Colonic mucosa (tissue), 4 donors: ENCODE data around the gene TEKT3. TPM values are rescaled to one million over a fixed set of nuclear protein-coding genes. Genes with fewer than 3 reads are reported as not detected.

Experiments
- DNase-seq: peaks from one replicate; pipeline ENCODE4 v3.0.0-alpha.2; 2020
- H3K27ac ChIP-seq: fragments of 200-600 bp; one replicate; pipeline ENCODE4 v1.8.0; 2021
- H3K27me3 ChIP-seq: fragments of 200-600 bp; one replicate; pipeline ENCODE4 v1.8.0; 2021
- H3K36me3 ChIP-seq: fragments of 200-600 bp; one replicate; pipeline ENCODE4 v1.8.0; 2021
- H3K4me1 ChIP-seq: fragments of 200-600 bp; one replicate; pipeline ENCODE4 v1.8.0; 2021; ENCODE audit warnings: mild to moderate bottlenecking
- H3K4me3 ChIP-seq: fragments of 200-600 bp; one replicate; pipeline ENCODE4 v1.8.0; 2021
- H3K9ac ChIP-seq, 2 donors: one replicate each; pipeline ENCODE4 v1.7.0; 2013; ENCODE audit warnings: control low read depth in 2 of 2, low read depth in 2 of 2, low read length in 2 of 2
- H3K9me3 ChIP-seq: fragments of 200-600 bp; one replicate; pipeline ENCODE4 v1.8.0; 2021
- CTCF ChIP-seq: fragments of 200-600 bp; IDR thresholded peaks from one replicate; pipeline ENCODE4 v1.8.0; 2022; ENCODE audit warnings: antibody characterized with exemption, mild to moderate bottlenecking
- intact Hi-C: fragments of 100-400 bp; cut with DNase I; formaldehyde crosslinking; loops from one replicate; pipeline ENCODE4 v1.14.1; 2022
- total RNA-seq, 2 donors: library from RNA; stranded (reverse); fragmentation: NEBNext Ultra II Directional in 1 of 2; extraction: Animal tissue kit (Norgen Biotek cat#: 25700) in 1 of 2; gene quantifications; one replicate each; pipeline ENCODE4 v1.2.1, GENCODE V29; 2021
- donor health status: healthy.
- donor health status: DM: no; HTN: no; CAD: no.
- donor health status: DM: no; HTN: no; CAD: no.

Gene TEKT3
- under 1 TPM in 1 of 2 donors, not detected in 1; 0.45 TPM for total RNA-seq

- DNase-seq = peak; percentile 90
- Histone ChIP-seq H3K4me3 (peak within 1 kb of the TSS; percentile 42), H3K27me3 (no peaks in the 10 kb centered on the region), H3K9ac (peak within 1 kb of the TSS; percentile 31 to 74), H3K27ac (no peak within 1 kb of the TSS), H3K4me1 (peaks cover 11% of the 10 kb centered on the region), H3K9me3 (no peaks in the 10 kb centered on the region), H3K36me3 (no peaks in the 10 kb centered on the region)
- intact Hi-C loops = no loop called here
- TF ChIP-seq CTCF = no peak
Measured at GRCh38 chr17:15341385-15341849, at the start of gene TEKT3. TEKT3 (minus strand) TSS chr17:15341597; CDS start chr17:15331585, 10,012 bp downstream.

DNA sequence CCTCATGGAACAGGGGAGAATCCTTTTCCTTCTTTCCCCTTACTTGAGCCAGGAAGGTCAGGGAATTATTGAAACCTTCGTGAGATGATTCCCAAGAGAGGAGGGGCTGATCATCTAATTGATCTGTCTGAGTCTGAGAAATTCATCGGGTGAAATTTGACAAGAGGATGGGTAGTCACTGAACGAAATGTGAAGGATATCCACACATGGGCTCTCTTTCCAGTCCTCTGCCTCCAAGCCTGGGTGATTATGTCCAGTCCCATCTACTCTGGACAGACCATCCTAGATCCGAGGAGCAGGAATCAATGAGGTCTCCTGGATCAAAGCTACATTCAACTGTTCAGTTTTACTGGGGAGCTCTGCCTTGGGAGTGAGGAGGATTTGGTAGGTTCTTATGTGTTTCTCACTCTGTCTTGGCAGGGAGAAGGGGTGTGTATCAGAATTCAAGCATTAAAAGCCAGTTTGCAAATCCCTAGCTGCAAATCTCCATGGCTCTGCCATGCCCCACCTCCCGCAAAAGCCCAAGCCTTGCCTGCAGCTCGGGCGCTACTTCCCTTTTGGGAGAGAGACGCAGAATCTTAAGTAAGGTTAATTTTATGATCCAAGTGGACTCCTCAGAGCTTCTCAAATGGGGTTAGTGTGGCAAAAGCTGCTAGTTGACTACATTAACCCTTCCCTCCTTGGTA is 47.1 kb upstream of the TEKT3 start:
- Histone ChIP-seq H3K36me3 (no peaks in the 10 kb centered on the region), H3K4me1 (no peaks in the 10 kb centered on the region), H3K9ac (no peak overlapping the region), H3K4me3 (no peak overlapping the region), H3K9me3 (no peaks in the 10 kb centered on the region), H3K27me3 (no peaks in the 10 kb centered on the region), H3K27ac (no peak overlapping the region)
- no peak for TF ChIP-seq CTCF
- DNase-seq = no peak
- intact Hi-C loops = no loop called here

- no peaks in the 10 kb centered on the region for H3K9me3 ChIP-seq
- H3K36me3 ChIP-seq = no peaks in the 10 kb centered on the region
- H3K27ac ChIP-seq = peak overlapping the region; percentile 20
- H3K4me3 ChIP-seq = no peak overlapping the region
- no peak overlapping the region for H3K9ac ChIP-seq
- no peak for TF ChIP-seq CTCF
- intact Hi-C loops = no loop called here
- no peaks in the 10 kb centered on the region for H3K27me3 ChIP-seq
- no peaks in the 10 kb centered on the region for H3K4me1 ChIP-seq
- DNase-seq = no peak
Measured at GRCh38 chr17:15386083-15386482, 44.7 kb upstream of the TEKT3 start.

DNA sequence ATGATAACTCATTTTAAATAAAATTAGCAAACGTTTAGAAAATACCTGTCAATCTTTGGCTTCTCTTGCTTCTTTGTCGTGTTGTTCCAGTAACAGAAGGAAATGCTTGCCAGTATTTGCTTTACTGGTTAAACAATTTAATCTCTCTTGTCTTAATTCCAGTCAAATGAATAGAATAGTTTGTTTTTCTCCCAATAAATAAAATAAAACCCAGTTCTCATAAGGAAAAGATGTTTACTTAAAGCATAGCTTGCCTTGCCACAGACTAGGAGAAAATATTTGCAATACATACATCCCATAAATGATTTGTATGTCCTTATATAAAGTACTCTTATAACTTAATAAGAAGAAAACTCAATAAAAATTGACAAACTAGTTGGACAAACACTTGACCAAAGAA is 43.9 kb upstream of the TEKT3 start:
- H3K36me3 ChIP-seq = no peaks in the 10 kb centered on the region
- no peaks in the 10 kb centered on the region for H3K4me1 ChIP-seq
- no peak for DNase-seq
- TF ChIP-seq CTCF = no peak
- no peaks in the 10 kb centered on the region for H3K9me3 ChIP-seq
- no peak overlapping the region for H3K9ac ChIP-seq
- no peaks in the 10 kb centered on the region for H3K27me3 ChIP-seq
- no peak overlapping the region for H3K27ac ChIP-seq
- no peak overlapping the region for H3K4me3 ChIP-seq
- intact Hi-C loops = no loop called here

GRCh38 chr17:15384142-15384787 is 42.9 kb upstream of the TEKT3 start:
- Histone ChIP-seq H3K4me3 (no peak overlapping the region), H3K9ac (peak overlapping the region in 1 of 2 donors; percentile 3), H3K27me3 (no peaks in the 10 kb centered on the region), H3K9me3 (no peaks in the 10 kb centered on the region), H3K27ac (peak overlapping the region; percentile 65), H3K4me1 (no peaks in the 10 kb centered on the region), H3K36me3 (no peaks in the 10 kb centered on the region)
- peak; percentile 50 for DNase-seq
- no peak for TF ChIP-seq CTCF
- intact Hi-C loops = no loop called here
